Measurements from ENCODE around the gene PPARD. TPM values are rescaled to one million over a fixed set of nuclear protein-coding genes. Genes with fewer than 3 reads are reported as not detected.
"Not testable (repeated sequence)": the region's sequence is repeated elsewhere in the genome, so short reads cannot be mapped to it uniquely, and the experiment has no call there.

Gene PPARD
- total RNA-seq, 1 donor: 8.1 TPM

GRCh38 chr6:35307138-35307537, 35.2 kb upstream of the PPARD start:
- peaks cover 85% of the 10 kb centered on the region for H3K4me1 ChIP-seq (ENCODE audit: insufficient read depth, low read length)
- not testable (repeated sequence) for H3K9me3 ChIP-seq (ENCODE audit: low read depth, low read length); H3K27me3 ChIP-seq (ENCODE audit: insufficient read depth, low read length); H3K4me3 ChIP-seq (ENCODE audit: low read length)

DNA sequence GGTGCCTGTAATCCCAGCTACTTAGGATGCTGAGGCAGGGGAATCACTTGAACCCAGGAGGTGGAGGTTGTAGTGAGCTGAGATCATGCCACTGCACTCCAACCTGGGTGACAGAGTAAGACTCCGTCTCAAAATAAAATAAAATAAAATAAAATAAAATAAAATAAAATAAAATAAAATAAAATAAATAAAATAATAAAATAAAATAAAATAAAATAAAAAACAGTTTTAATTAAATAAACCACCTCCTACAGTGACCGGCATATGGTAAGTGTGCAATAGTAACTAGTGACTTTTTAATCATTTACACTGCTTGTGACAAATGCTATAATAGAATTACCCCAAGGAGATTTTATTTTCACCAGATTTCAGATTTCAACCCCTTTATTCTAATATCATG, 33.8 kb upstream of the PPARD start:
- peaks cover 83% of the 10 kb centered on the region for H3K4me1 ChIP-seq (ENCODE audit: insufficient read depth, low read length)
- not testable (repeated sequence) for H3K27me3 ChIP-seq (ENCODE audit: insufficient read depth, low read length); H3K4me3 ChIP-seq (ENCODE audit: low read length); H3K9me3 ChIP-seq (ENCODE audit: low read depth, low read length)

DNA sequence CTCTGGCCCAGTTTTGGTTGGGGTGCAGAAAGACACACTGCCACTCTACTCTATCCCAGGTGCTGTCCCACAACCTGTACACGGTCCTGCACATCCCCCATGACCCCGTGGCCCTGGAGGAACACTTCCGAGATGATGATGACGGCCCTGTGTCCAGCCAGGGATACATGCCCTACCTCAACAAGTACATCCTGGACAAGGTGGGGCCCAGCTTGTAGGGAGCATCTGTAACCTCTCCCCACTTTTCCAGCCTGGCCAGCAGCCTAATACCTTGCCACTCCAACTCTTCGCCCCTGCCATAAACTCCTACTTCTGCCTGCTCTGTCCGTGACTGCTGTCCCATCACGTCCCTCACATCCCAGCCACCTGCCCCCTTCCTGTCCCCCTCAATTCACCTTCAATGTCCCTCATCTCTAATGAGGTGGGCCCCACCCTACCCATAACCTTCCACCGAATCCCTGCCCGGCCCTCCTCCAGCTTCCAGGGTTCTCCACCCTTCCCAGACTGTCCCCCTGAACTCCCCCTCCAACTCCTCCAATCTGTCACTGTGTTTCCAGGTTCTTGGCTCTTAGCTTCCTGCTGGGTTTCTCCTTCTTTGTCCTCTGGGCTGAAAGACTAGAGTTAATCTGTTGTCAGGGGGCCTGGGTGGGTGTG, 32.6 kb upstream of the PPARD start:
- Histone ChIP-seq H3K4me3 (ENCODE audit: low read length) (no peak overlapping the region), H3K4me1 (ENCODE audit: insufficient read depth, low read length) (peaks cover 76% of the 10 kb centered on the region), H3K9me3 (ENCODE audit: low read depth, low read length) (no peaks in the 10 kb centered on the region), H3K27me3 (ENCODE audit: insufficient read depth, low read length) (no peaks in the 10 kb centered on the region)

GRCh38 chr6:35310265-35310831, 32.0 kb upstream of the PPARD start:
- Histone ChIP-seq H3K9me3 (ENCODE audit: low read depth, low read length) (no peaks in the 10 kb centered on the region), H3K4me1 (ENCODE audit: insufficient read depth, low read length) (peaks cover 73% of the 10 kb centered on the region), H3K27me3 (ENCODE audit: insufficient read depth, low read length) (no peaks in the 10 kb centered on the region), H3K4me3 (ENCODE audit: low read length) (no peak overlapping the region)

GRCh38 chr6:35311390-35312075, 30.8 kb upstream of the PPARD start:
- H3K4me1 ChIP-seq (ENCODE audit: insufficient read depth, low read length): peaks cover 69% of the 10 kb centered on the region
- peak overlapping the region; percentile 1 for H3K4me3 ChIP-seq (ENCODE audit: low read length)
- H3K27me3 ChIP-seq (ENCODE audit: insufficient read depth, low read length): no peaks in the 10 kb centered on the region
- H3K9me3 ChIP-seq (ENCODE audit: low read depth, low read length): no peaks in the 10 kb centered on the region

DNA sequence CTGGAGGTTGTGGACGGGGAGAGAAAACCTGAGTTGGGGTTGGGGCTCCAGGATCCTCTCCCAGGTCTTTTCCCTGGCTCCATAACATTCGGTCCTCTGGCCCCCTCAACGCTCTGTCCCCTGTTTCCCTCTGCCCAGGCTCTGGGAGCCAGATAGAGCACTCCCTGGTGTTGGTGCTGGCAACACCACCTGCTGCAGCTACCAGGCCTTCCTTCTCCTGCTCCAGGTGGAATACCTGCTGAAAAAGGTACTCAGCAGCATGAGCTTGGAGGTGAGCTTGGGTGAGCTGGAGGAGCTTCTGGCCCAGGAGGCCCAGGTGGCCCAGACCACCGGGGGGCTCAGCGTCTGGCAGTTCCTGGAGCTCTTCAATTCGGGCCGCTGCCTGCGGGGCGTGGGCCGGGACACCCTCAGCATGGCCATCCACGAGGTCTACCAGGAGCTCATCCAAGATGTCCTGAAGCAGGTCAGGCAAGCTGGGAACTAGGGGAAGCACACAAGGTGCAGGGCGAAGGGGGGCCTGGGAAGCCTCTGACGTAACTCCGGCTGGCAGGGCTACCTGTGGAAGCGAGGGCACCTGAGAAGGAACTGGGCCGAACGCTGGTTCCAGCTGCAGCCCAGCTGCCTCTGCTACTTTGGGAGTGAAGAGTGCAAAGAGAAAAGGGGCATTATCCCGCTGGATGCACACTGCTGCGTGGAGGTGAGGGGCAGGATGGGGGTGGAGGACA, 30.1 kb upstream of the PPARD start:
- H3K4me3 ChIP-seq (ENCODE audit: low read length): no peak overlapping the region
- H3K4me1 ChIP-seq (ENCODE audit: insufficient read depth, low read length): peaks cover 65% of the 10 kb centered on the region
- H3K27me3 ChIP-seq (ENCODE audit: insufficient read depth, low read length): no peaks in the 10 kb centered on the region
- no peaks in the 10 kb centered on the region for H3K9me3 ChIP-seq (ENCODE audit: low read depth, low read length)

DNA sequence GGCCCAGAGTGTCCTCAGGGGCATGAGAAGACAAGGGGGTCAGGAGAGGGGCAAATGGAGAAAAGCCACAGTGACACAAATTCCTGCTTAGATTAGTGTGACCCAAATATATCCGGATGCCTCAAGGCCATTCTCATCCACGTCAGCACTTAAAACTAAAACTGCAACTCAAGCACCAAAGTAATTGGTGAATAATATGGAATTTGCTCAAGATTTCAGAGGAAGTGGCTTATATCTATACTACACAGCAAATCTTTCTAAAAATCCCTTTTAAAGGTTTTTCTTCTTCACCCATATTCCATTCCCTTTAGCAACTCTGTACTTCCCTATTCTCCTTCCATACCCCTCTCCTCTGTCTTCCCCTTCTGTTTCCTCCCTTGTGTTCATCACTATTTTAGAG, 29.6 kb upstream of the PPARD start:
- H3K9me3 ChIP-seq (ENCODE audit: low read depth, low read length): no peaks in the 10 kb centered on the region
- peaks cover 60% of the 10 kb centered on the region for H3K4me1 ChIP-seq (ENCODE audit: insufficient read depth, low read length)
- H3K27me3 ChIP-seq (ENCODE audit: insufficient read depth, low read length): no peaks in the 10 kb centered on the region
- no peak overlapping the region for H3K4me3 ChIP-seq (ENCODE audit: low read length)

- Histone ChIP-seq H3K4me3 (ENCODE audit: low read length) (no peak overlapping the region), H3K9me3 (ENCODE audit: low read depth, low read length) (no peaks in the 10 kb centered on the region), H3K27me3 (ENCODE audit: insufficient read depth, low read length) (no peaks in the 10 kb centered on the region), H3K4me1 (ENCODE audit: insufficient read depth, low read length) (peaks cover 15% of the 10 kb centered on the region)
These were observed 24.7 kb upstream of the PPARD start for GRCh38 chr6:35317483-35318195.

GRCh38 chr6:35318196-35319171, 23.9 kb upstream of the PPARD start:
- H3K4me3 ChIP-seq (ENCODE audit: low read length): no peak overlapping the region

DNA sequence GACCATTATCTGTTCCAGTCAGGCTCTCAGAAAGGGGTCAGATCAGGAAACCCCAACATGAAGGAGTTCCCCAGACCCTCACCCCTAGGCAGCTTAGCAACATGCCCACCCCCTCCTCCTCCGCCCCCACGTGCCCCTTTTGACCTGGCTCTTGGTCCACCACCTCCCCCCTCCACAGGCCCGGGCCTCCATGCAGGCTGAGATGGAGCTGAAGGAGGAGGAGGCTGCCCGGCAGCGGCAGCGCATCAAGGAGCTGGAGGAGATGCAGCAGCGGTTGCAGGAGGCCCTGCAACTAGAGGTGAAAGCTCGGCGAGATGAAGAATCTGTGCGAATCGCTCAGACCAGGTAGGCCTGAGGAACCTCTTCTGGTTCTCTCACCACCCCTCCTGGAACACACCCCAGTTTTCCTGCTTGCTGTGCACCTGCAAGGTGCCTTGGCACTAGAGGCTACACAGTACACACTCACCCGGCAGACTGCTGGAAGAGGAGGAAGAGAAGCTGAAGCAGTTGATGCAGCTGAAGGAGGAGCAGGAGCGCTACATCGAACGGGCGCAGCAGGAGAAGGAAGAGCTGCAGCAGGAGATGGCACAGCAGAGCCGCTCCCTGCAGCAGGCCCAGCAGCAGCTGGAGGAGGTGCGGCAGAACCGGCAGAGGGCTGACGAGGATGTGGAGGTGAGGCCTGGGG, 22.9 kb upstream of the PPARD start:
- H3K9me3 ChIP-seq (ENCODE audit: low read depth, low read length): no peaks in the 10 kb centered on the region
- H3K4me1 ChIP-seq (ENCODE audit: insufficient read depth, low read length): peaks cover 3% of the 10 kb centered on the region
- H3K4me3 ChIP-seq (ENCODE audit: low read length): no peak overlapping the region
- no peaks in the 10 kb centered on the region for H3K27me3 ChIP-seq (ENCODE audit: insufficient read depth, low read length)

More at GRCh38 chr6:35318196-35319171, 23.9 kb upstream of the PPARD start:
- Histone ChIP-seq H3K4me1 (ENCODE audit: insufficient read depth, low read length) (peaks cover 9% of the 10 kb centered on the region), H3K9me3 (ENCODE audit: low read depth, low read length) (no peaks in the 10 kb centered on the region), H3K27me3 (ENCODE audit: insufficient read depth, low read length) (no peaks in the 10 kb centered on the region)

- Histone ChIP-seq H3K9me3 (ENCODE audit: low read depth, low read length) (no peaks in the 10 kb centered on the region), H3K4me1 (ENCODE audit: insufficient read depth, low read length) (peaks cover 2% of the 10 kb centered on the region), H3K4me3 (ENCODE audit: low read length) (no peak overlapping the region), H3K27me3 (ENCODE audit: insufficient read depth, low read length) (no peaks in the 10 kb centered on the region)
These were observed 22.3 kb upstream of the PPARD start for GRCh38 chr6:35320031-35320410.

DNA sequence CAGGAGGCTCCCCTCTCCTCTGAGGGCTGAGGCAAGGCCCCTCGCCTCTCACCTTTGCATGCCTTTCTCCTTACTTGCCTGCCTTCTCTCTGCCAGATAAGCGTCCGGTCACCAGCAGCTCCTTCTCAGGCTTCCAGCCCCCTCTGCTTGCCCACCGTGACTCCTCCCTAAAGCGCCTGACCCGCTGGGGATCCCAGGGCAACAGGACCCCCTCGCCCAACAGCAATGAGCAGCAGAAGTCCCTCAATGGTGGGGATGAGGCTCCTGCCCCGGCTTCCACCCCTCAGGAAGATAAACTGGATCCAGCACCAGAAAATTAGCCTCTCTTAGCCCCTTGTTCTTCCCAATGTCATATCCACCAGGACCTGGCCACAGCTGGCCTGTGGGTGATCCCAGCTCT, 21.3 kb upstream of the PPARD start:
- no peak overlapping the region for H3K4me3 ChIP-seq (ENCODE audit: low read length)
- H3K27me3 ChIP-seq (ENCODE audit: insufficient read depth, low read length): no peaks in the 10 kb centered on the region
- no peaks in the 10 kb centered on the region for H3K4me1 ChIP-seq (ENCODE audit: insufficient read depth, low read length)
- no peaks in the 10 kb centered on the region for H3K9me3 ChIP-seq (ENCODE audit: low read depth, low read length)

- H3K27me3 ChIP-seq (ENCODE audit: insufficient read depth, low read length): no peaks in the 10 kb centered on the region
- H3K4me3 ChIP-seq (ENCODE audit: low read length): no peak overlapping the region
- H3K9me3 ChIP-seq (ENCODE audit: low read depth, low read length): no peaks in the 10 kb centered on the region
- H3K4me1 ChIP-seq (ENCODE audit: insufficient read depth, low read length): peaks cover 21% of the 10 kb centered on the region
These were observed 14.9 kb upstream of the PPARD start for GRCh38 chr6:35327349-35328027.

Measured in mononuclear cell (primary cell).